GM12892 (cell line): ENCODE data around the gene SUGCT.

Experiments
- POLR2A ChIP-seq: IDR thresholded peaks from 2 replicates; pipeline ENCODE4 v1.6.1; 2011; ENCODE audit warnings: low read depth, low read length, control low read depth
- POLR2AphosphoS5 ChIP-seq: IDR thresholded peaks from 2 replicates; pipeline ENCODE4 v1.6.1; 2011; ENCODE audit warnings: low read depth, low read length, control low read depth
- TAF1 ChIP-seq: IDR thresholded peaks from 2 replicates; pipeline ENCODE4 v1.6.1; 2011; ENCODE audit warnings: low read depth, mild to moderate bottlenecking, control low read depth, low read length, borderline replicate concordance

DNA sequence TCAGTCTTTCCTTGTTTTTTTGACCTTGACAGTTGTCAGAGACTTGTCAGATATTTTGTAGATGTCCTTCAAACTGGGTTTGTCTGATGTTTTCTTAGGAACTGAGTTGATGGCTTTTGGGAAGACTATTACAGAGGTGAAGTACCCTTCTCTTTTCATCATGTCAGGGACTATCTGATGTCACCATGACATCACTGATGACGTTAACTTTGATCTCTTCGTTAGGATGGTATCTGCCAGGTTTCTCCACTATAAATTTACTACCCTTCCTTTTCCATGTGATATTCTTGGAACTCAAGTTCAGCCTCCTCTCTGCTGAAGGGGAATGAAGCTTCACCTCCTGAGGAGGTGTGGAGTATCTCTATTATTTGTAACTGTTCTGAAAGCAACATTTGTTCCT is 78.5 kb downstream of the SUGCT start:
- TF ChIP-seq POLR2A (no peak), POLR2AphosphoS5 (no peak), TAF1 (no peak)
